Activated naive CD8-positive, alpha-beta T cell (primary cell): ENCODE data around the gene SLC12A8.
"Not testable (repeated sequence)": the region's sequence is repeated elsewhere in the genome, so short reads cannot be mapped to it uniquely, and the experiment has no call there.

Experiments
- H3K27ac Mint-ChIP-seq: one replicate; pipeline ENCODE4 v1.8.0; 2021; ENCODE audit warnings: mixed read lengths
- H3K27me3 Mint-ChIP-seq: one replicate; pipeline ENCODE4 v1.8.0; 2021; ENCODE audit warnings: mixed read lengths
- H3K36me3 Mint-ChIP-seq: one replicate; pipeline ENCODE4 v1.8.0; 2021; ENCODE audit warnings: mixed read lengths
- H3K4me1 Mint-ChIP-seq: one replicate; pipeline ENCODE4 v1.8.0; 2021; ENCODE audit warnings: low read depth, mixed read lengths
- H3K4me3 Mint-ChIP-seq: one replicate; pipeline ENCODE4 v1.8.0; 2021; ENCODE audit warnings: mild to moderate bottlenecking, mixed read lengths
- H3K9me3 Mint-ChIP-seq: one replicate; pipeline ENCODE4 v1.8.0; 2021; ENCODE audit warnings: low read depth, mixed read lengths

SLC12A8 gene

GRCh38 chr3:125087768-125088391 lies 124.7 kb downstream of the SLC12A8 start:
- Mint-ChIP-seq H3K4me3 (no peak overlapping the region), H3K36me3 (no peaks in the 10 kb centered on the region), H3K27me3 (no peaks in the 10 kb centered on the region), H3K4me1 (no peaks in the 10 kb centered on the region), H3K9me3 (peaks cover 4% of the 10 kb centered on the region), H3K27ac (no peak overlapping the region)

DNA sequence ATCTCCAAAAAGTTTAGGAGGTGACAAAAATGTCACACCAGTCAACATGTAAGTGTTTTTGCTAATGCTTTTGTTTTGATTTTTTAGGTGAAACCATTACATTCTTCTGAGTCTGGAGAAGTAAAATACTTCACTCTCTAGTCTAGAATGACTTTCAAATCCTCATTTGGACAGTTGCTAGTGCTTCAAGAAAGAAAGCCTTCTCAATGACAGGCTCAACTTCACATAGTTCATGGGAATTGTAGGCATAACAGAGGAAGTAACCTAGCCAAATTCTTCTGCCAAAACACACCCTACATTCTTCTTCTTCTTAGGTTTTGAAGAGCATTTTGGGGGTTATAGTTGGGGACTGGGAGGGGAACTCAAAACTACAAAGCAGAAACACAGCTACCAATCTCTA lies 127.4 kb downstream of the SLC12A8 start:
- H3K4me3 Mint-ChIP-seq: no peak overlapping the region
- no peaks in the 10 kb centered on the region for H3K4me1 Mint-ChIP-seq
- no peaks in the 10 kb centered on the region for H3K36me3 Mint-ChIP-seq
- H3K9me3 Mint-ChIP-seq: no peaks in the 10 kb centered on the region
- no peaks in the 10 kb centered on the region for H3K27me3 Mint-ChIP-seq
- no peak overlapping the region for H3K27ac Mint-ChIP-seq

GRCh38 chr3:125083776-125084175 lies 128.8 kb downstream of the SLC12A8 start:
- Mint-ChIP-seq H3K27ac (no peak overlapping the region), H3K27me3 (no peaks in the 10 kb centered on the region), H3K4me3 (no peak overlapping the region), H3K9me3 (no peaks in the 10 kb centered on the region), H3K4me1 (no peaks in the 10 kb centered on the region), H3K36me3 (no peaks in the 10 kb centered on the region)

DNA sequence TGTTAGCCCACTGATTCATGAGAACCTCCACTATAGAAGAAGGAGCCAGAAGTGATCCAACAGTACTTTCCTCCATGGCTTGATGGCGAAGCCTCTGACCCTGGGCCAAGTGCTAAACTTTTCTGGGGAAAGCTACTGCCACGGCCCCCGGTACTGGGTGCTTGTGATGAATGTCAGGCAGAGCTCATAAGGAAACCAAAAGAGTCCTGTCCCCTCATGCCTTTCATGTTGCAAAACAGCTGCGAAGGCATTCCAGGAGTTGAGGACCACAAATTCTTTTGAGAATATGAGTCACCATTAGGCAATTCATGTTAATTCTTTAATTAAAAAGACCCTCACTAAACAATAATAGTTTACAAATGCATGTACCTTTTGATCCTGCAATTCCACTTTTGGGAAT lies 130.2 kb downstream of the SLC12A8 start:
- not testable (repeated sequence) for H3K27ac Mint-ChIP-seq, H3K27me3 Mint-ChIP-seq, H3K4me3 Mint-ChIP-seq, H3K36me3 Mint-ChIP-seq, H3K4me1 Mint-ChIP-seq, H3K9me3 Mint-ChIP-seq

DNA sequence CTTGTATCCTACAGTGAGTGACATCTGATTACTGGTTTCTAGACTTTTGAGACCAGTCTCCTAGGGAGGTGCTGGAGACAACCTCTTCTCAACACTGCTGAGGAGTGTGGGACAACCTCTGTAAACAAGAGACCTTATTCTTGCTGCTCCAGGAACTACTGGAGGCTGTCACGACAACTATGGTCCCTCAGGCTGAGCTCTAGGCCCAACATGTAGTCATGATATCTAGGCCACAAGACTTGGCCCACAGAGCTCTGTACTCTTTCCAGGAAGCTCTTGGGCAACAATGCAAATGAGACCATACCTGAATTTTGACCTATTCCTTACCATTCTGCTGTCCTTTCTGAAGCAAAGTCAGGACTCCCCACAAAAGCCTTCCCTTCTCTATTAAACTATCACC lies 132.5 kb downstream of the SLC12A8 start:
- H3K27me3 Mint-ChIP-seq: no peaks in the 10 kb centered on the region
- H3K36me3 Mint-ChIP-seq: no peaks in the 10 kb centered on the region

GRCh38 chr3:125079675-125080045 lies 132.9 kb downstream of the SLC12A8 start:
- no peaks in the 10 kb centered on the region for H3K27me3 Mint-ChIP-seq

More for the DNA sequence above, 132.5 kb downstream of the SLC12A8 start:
- peaks cover 3% of the 10 kb centered on the region for H3K4me1 Mint-ChIP-seq
- no peaks in the 10 kb centered on the region for H3K9me3 Mint-ChIP-seq
- no peak overlapping the region for H3K27ac Mint-ChIP-seq
- H3K4me3 Mint-ChIP-seq: no peak overlapping the region

DNA sequence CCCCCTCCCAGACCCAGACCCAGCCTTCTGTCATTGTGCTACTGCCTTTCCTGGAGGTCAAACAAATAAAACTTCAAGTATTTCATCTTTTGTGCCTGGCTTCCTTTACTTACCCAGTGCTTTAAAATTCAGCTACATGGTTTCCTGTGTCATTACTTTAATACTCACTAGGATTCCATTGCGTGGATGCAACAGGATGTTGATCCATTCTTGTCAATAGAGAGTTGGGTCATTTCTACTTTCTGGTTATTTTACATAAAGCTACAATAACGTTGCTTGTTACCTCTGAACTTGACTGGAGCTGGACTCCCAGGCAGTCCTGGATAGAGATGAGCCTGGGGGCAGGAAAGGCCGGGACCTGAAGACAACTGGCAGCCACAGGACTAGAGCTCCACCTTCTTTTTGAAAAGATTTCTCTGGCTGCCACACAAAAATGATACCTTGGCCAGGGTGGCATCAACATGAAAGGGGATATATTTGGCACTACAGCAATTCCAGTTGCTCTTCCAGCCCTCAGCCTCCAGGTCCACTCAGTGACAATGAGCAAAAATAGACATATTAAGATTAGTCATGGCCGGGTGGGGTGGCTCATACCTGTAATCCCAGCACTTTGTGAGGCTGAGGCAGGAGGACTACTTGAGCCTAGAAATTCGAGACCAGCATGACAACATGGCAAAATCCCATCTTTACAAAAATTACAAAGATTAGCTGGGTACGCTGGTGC lies 133.4 kb downstream of the SLC12A8 start:
- Mint-ChIP-seq H3K9me3 (no peaks in the 10 kb centered on the region), H3K4me3 (no peak overlapping the region), H3K36me3 (no peaks in the 10 kb centered on the region), H3K27ac (no peak overlapping the region), H3K27me3 (no peaks in the 10 kb centered on the region), H3K4me1 (peaks cover 3% of the 10 kb centered on the region)

More at GRCh38 chr3:125079675-125080045, 132.9 kb downstream of the SLC12A8 start:
- no peaks in the 10 kb centered on the region for H3K9me3 Mint-ChIP-seq
- H3K36me3 Mint-ChIP-seq: no peaks in the 10 kb centered on the region
- H3K4me3 Mint-ChIP-seq: no peak overlapping the region
- H3K4me1 Mint-ChIP-seq: peaks cover 3% of the 10 kb centered on the region
- H3K27ac Mint-ChIP-seq: no peak overlapping the region

- H3K27ac Mint-ChIP-seq: no peak overlapping the region
- H3K36me3 Mint-ChIP-seq: no peaks in the 10 kb centered on the region
- no peaks in the 10 kb centered on the region for H3K27me3 Mint-ChIP-seq
- peaks cover 3% of the 10 kb centered on the region for H3K4me1 Mint-ChIP-seq
- no peak overlapping the region for H3K4me3 Mint-ChIP-seq
- no peaks in the 10 kb centered on the region for H3K9me3 Mint-ChIP-seq
These were observed 134.7 kb downstream of the SLC12A8 start for GRCh38 chr3:125077864-125078263.

GRCh38 chr3:125076464-125076863 lies 136.1 kb downstream of the SLC12A8 start:
- no peaks in the 10 kb centered on the region for H3K27me3 Mint-ChIP-seq
- peaks cover 3% of the 10 kb centered on the region for H3K4me1 Mint-ChIP-seq
- no peaks in the 10 kb centered on the region for H3K36me3 Mint-ChIP-seq
- no peak overlapping the region for H3K4me3 Mint-ChIP-seq
- H3K27ac Mint-ChIP-seq: no peak overlapping the region
- H3K9me3 Mint-ChIP-seq: no peaks in the 10 kb centered on the region

- no peaks in the 10 kb centered on the region for H3K9me3 Mint-ChIP-seq
- H3K27me3 Mint-ChIP-seq: no peaks in the 10 kb centered on the region
- H3K36me3 Mint-ChIP-seq: no peaks in the 10 kb centered on the region
- H3K27ac Mint-ChIP-seq: no peak overlapping the region
- no peak overlapping the region for H3K4me3 Mint-ChIP-seq
- peaks cover 3% of the 10 kb centered on the region for H3K4me1 Mint-ChIP-seq
These were observed 136.8 kb downstream of the SLC12A8 start for GRCh38 chr3:125075738-125076137.

DNA sequence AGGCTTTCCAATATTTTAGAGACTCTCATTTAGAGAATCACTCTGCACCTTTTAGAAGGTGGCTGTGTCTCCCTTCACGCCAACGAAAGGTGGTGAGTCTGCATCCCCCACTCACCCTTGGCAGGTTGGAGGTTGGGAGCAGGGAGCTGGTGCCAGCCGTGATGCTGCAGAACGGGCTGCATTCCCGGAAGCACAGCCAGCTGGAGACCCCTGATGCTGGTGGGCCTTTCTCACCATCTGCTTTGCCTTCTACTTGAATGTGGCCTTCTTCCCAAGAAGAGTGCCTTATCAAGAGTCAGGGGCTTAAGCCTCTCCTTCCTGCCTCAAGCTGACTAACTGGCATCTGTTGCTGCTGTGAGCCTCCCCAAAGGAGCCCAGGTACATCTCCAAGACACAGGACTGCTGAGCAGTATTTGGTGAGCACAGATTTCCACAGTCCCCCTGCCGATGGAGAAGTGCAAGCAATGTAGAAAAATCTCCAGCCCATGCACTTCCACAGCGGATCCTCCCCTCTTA lies 139.1 kb downstream of the SLC12A8 start:
- H3K36me3 Mint-ChIP-seq: no peaks in the 10 kb centered on the region
- peaks cover 17% of the 10 kb centered on the region for H3K4me1 Mint-ChIP-seq
- no peaks in the 10 kb centered on the region for H3K27me3 Mint-ChIP-seq
- no peaks in the 10 kb centered on the region for H3K9me3 Mint-ChIP-seq
- no peak overlapping the region for H3K4me3 Mint-ChIP-seq
- H3K27ac Mint-ChIP-seq: no peak overlapping the region

DNA sequence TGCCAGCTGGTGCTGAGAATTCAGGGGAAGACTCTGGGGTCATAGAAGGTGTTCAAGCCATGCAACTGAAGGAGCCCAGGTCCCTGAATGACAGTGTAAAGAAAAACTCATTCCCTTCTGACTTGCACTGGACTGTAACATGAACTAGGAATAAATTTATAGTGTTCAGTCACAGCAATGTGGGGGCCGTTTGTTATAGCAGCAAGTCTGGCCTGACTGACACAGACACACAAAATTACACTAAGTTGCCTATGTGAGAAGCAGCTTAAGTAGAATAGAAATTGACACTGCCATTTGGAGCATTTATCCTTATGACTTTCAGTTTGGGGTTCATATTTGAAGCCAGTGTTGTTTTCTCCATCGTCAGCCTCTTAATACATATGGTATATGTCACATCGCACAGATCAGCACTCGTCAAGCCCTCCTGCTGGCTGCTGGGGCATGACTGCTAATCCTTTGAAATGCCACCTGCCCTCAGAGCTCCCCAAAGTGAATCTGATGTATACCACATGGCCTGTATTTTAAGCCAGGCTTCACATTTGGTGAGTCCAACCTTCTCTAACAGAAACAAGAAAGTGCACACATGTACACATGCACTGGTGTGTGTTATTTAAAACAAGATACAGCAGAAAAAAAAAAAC lies 139.7 kb downstream of the SLC12A8 start:
- peaks cover 15% of the 10 kb centered on the region for H3K4me1 Mint-ChIP-seq
- no peaks in the 10 kb centered on the region for H3K9me3 Mint-ChIP-seq
- no peaks in the 10 kb centered on the region for H3K36me3 Mint-ChIP-seq
- H3K4me3 Mint-ChIP-seq: no peak overlapping the region
- no peaks in the 10 kb centered on the region for H3K27me3 Mint-ChIP-seq
- H3K27ac Mint-ChIP-seq: no peak overlapping the region

- peaks cover 17% of the 10 kb centered on the region for H3K4me1 Mint-ChIP-seq
- no peaks in the 10 kb centered on the region for H3K9me3 Mint-ChIP-seq
- no peak overlapping the region for H3K27ac Mint-ChIP-seq
- H3K27me3 Mint-ChIP-seq: no peaks in the 10 kb centered on the region
- H3K36me3 Mint-ChIP-seq: no peaks in the 10 kb centered on the region
- no peak overlapping the region for H3K4me3 Mint-ChIP-seq
These were observed 140.2 kb downstream of the SLC12A8 start for GRCh38 chr3:125072301-125072700.

- H3K4me3 Mint-ChIP-seq: no peak overlapping the region
- H3K36me3 Mint-ChIP-seq: no peaks in the 10 kb centered on the region
- no peak overlapping the region for H3K27ac Mint-ChIP-seq
- no peaks in the 10 kb centered on the region for H3K9me3 Mint-ChIP-seq
- H3K4me1 Mint-ChIP-seq: peaks cover 17% of the 10 kb centered on the region
- no peaks in the 10 kb centered on the region for H3K27me3 Mint-ChIP-seq
These were observed 142.4 kb downstream of the SLC12A8 start for GRCh38 chr3:125069968-125070745.

DNA sequence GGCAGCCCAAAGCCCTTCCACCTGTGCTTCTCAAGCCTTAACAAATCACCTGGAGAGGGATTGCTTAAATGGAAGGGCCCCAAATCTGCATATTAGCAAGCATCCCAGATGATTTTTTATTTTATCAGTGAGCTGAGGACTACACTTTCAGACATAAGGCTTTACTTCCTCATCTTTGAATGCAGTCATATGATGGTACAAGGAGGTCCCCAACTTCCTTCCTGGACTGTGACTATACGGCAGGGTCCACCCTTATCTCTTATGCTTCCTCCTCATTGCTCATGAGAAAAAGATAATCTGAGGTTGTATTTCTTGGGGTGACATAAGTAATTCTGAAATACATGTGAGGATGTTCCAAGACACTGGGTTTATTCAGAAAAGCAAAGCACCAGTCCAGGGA lies 143.1 kb downstream of the SLC12A8 start:
- H3K4me3 Mint-ChIP-seq: no peak overlapping the region
- H3K27ac Mint-ChIP-seq: no peak overlapping the region
- H3K36me3 Mint-ChIP-seq: no peaks in the 10 kb centered on the region
- no peaks in the 10 kb centered on the region for H3K9me3 Mint-ChIP-seq
- peaks cover 17% of the 10 kb centered on the region for H3K4me1 Mint-ChIP-seq
- H3K27me3 Mint-ChIP-seq: no peaks in the 10 kb centered on the region
